Measurements from ENCODE around the gene SEZ6L. TPM values are rescaled to one million over a fixed set of nuclear protein-coding genes. Genes with fewer than 3 reads are reported as not detected.

The SEZ6L gene
- total and polyA plus RNA-seq, 10 of the 15 experiments (the other 5 are each of a cell fraction or from before 2014, with no cell fraction given), result not detected

DNA sequence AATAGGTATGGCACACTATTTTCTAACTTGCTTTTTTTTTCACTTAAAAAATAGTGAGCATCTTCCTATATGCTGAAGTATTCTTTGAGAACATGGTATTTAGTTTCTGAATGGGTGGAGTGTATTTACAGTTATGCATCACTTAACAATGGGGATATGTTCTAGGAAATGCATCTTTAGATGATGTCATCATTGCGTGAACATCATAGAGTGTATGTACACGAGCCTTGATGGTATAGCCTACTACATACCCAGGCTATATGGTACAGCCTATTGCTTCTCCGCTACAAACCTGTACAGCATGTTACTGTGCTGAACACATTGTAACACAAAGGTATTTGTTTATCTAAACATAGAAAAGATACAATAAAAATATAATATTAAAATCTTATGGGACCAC is 135.5 kb downstream of the SEZ6L start (continued):
- TF ChIP-seq, protein P1, sequence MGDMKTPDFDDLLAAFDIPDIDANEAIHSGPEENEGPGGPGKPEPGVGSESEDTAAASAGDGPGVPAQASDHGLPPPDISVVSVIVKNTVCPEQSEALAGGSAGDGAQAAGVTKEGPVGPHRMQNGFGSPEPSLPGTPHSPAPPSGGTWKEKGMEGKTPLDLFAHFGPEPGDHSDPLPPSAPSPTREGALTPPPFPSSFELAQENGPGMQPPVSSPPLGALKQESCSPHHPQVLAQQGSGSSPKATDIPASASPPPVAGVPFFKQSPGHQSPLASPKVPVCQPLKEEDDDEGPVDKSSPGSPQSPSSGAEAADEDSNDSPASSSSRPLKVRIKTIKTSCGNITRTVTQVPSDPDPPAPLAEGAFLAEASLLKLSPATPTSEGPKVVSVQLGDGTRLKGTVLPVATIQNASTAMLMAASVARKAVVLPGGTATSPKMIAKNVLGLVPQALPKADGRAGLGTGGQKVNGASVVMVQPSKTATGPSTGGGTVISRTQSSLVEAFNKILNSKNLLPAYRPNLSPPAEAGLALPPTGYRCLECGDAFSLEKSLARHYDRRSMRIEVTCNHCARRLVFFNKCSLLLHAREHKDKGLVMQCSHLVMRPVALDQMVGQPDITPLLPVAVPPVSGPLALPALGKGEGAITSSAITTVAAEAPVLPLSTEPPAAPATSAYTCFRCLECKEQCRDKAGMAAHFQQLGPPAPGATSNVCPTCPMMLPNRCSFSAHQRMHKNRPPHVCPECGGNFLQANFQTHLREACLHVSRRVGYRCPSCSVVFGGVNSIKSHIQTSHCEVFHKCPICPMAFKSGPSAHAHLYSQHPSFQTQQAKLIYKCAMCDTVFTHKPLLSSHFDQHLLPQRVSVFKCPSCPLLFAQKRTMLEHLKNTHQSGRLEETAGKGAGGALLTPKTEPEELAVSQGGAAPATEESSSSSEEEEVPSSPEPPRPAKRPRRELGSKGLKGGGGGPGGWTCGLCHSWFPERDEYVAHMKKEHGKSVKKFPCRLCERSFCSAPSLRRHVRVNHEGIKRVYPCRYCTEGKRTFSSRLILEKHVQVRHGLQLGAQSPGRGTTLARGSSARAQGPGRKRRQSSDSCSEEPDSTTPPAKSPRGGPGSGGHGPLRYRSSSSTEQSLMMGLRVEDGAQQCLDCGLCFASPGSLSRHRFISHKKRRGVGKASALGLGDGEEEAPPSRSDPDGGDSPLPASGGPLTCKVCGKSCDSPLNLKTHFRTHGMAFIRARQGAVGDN (IDR thresholded peaks at IDR 0.05), result no peak
- TF ChIP-seq SMC3 (IDR thresholded peaks at IDR 0.05; ENCODE audit: borderline replicate concordance, low read length) (no peak), SREBF1 (IDR thresholded peaks at IDR 0.05; ENCODE audit: low read length) (no peak)
- TF ChIP-seq, protein P2, sequence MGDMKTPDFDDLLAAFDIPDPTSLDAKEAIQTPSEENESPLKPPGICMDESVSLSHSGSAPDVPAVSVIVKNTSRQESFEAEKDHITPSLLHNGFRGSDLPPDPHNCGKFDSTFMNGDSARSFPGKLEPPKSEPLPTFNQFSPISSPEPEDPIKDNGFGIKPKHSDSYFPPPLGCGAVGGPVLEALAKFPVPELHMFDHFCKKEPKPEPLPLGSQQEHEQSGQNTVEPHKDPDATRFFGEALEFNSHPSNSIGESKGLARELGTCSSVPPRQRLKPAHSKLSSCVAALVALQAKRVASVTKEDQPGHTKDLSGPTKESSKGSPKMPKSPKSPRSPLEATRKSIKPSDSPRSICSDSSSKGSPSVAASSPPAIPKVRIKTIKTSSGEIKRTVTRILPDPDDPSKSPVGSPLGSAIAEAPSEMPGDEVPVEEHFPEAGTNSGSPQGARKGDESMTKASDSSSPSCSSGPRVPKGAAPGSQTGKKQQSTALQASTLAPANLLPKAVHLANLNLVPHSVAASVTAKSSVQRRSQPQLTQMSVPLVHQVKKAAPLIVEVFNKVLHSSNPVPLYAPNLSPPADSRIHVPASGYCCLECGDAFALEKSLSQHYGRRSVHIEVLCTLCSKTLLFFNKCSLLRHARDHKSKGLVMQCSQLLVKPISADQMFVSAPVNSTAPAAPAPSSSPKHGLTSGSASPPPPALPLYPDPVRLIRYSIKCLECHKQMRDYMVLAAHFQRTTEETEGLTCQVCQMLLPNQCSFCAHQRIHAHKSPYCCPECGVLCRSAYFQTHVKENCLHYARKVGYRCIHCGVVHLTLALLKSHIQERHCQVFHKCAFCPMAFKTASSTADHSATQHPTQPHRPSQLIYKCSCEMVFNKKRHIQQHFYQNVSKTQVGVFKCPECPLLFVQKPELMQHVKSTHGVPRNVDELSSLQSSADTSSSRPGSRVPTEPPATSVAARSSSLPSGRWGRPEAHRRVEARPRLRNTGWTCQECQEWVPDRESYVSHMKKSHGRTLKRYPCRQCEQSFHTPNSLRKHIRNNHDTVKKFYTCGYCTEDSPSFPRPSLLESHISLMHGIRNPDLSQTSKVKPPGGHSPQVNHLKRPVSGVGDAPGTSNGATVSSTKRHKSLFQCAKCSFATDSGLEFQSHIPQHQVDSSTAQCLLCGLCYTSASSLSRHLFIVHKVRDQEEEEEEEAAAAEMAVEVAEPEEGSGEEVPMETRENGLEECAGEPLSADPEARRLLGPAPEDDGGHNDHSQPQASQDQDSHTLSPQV (IDR thresholded peaks at IDR 0.05), result no peak

DNA sequence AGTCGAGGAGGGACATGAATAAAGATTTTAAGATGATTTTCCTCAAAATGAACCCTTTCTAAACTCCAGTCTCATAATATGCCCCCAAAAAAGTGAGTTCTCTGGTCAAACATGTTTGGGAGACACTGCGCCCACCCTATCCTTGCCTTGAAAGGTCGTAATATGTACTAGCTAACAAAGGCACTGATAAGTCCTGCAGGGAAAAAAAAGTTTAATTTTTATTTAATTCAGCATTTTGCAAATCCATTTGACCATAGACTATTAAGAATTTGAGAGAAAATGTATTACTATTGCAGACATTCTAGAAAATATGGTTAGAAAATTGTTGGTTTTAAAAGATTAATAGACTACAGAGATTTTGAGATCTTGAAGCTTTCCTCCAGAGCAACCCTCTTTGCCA is 139.2 kb downstream of the SEZ6L start:
- Histone ChIP-seq H3K36me3 (ENCODE audit: control insufficient read depth in 2 of 2, insufficient read depth in 2 of 2, low read length in 1 of 2) (no peaks in the 10 kb centered on the region), H3K9me3 (replicated peaks; ENCODE audit: control insufficient read depth, insufficient read depth, low read length) (no peaks in the 10 kb centered on the region), H2AFZ (ENCODE audit: control insufficient read depth, low read depth, low read length) (no peak overlapping the region), H3K27ac (ENCODE audit: control insufficient read depth, insufficient read depth) (no peak overlapping the region), H4K20me1 (ENCODE audit: control insufficient read depth, insufficient read depth) (no peaks in the 10 kb centered on the region), H3K27me3 (replicated peaks in 1 of 2; ENCODE audit: control insufficient read depth in 2 of 2, insufficient read depth in 2 of 2, low read length in 1 of 2) (peaks cover 0 to 3% of the 10 kb centered on the region in 2 experiments; a peak in 3 of 4 replicates), H3K4me1 (ENCODE audit: control insufficient read depth, insufficient read depth, low read length) (no peaks in the 10 kb centered on the region), H3K9ac (ENCODE audit: control insufficient read depth, insufficient read depth, low read length) (no peak overlapping the region), H3K79me2 (ENCODE audit: control insufficient read depth, insufficient read depth, low read length) (no peaks in the 10 kb centered on the region), H3K4me3 (no peak overlapping the region), H3K4me2 (ENCODE audit: control insufficient read depth, insufficient read depth) (no peak overlapping the region)
- RAD21 ChIA-PET (ENCODE audit: unreplicated experiment), result no interaction called here
- SMC1A ChIA-PET (ENCODE audit: uncharacterized antibody, unreplicated experiment), result no interaction called here
- CTCF ChIA-PET, result interaction anchor here (0.6 kb wide), 1 partner anchor 454 kb away, joined by 3 read pairs; no protein-coding TSS in a partner anchor
- in situ Hi-C loops (cut with MboI) (no loop called here), intact Hi-C loops (cut with micrococcal nuclease; ENCODE audit: unreplicated experiment) (no loop called here)
- ATAC-seq (no peak), FAIRE-seq (no peak), DNase-seq (ENCODE audit: low read depth, low spot score) (no peak)
- WGBS (ENCODE audit: insufficient coverage, insufficient replicate concordance, low lambda C conversion rate, missing lambda C conversion rate), result 23% methylated on average over 3 of the region's 3 CpGs
- POLR2A ChIA-PET, result no interaction called here
- no TSS peak for BruUV-seq (replicated peaks)
- TF ChIP-seq PAX8 (IDR thresholded peaks at IDR 0.05) (no peak), EED (IDR thresholded peaks at IDR 0.05; ENCODE audit: low read depth) (no peak), SPI1 (IDR thresholded peaks at IDR 0.05; ENCODE audit: borderline replicate concordance, insufficient read depth, low read depth, low read length) (no peak), POLR2A (IDR thresholded peaks at IDR 0.05; ENCODE audit: low read depth, low read length) (no peak), MXI1 (IDR thresholded peaks at IDR 0.05; ENCODE audit: low read depth, low read length) (no peak)
- TF ChIP-seq, protein P3, sequence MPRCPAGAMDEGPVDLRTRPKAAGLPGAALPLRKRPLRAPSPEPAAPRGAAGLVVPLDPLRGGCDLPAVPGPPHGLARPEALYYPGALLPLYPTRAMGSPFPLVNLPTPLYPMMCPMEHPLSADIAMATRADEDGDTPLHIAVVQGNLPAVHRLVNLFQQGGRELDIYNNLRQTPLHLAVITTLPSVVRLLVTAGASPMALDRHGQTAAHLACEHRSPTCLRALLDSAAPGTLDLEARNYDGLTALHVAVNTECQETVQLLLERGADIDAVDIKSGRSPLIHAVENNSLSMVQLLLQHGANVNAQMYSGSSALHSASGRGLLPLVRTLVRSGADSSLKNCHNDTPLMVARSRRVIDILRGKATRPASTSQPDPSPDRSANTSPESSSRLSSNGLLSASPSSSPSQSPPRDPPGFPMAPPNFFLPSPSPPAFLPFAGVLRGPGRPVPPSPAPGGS (IDR thresholded peaks at IDR 0.05; ENCODE audit: borderline replicate concordance, insufficient read depth, low read depth, low read length, poor library complexity, severe bottlenecking), result no peak
- TF ChIP-seq, protein P4, sequence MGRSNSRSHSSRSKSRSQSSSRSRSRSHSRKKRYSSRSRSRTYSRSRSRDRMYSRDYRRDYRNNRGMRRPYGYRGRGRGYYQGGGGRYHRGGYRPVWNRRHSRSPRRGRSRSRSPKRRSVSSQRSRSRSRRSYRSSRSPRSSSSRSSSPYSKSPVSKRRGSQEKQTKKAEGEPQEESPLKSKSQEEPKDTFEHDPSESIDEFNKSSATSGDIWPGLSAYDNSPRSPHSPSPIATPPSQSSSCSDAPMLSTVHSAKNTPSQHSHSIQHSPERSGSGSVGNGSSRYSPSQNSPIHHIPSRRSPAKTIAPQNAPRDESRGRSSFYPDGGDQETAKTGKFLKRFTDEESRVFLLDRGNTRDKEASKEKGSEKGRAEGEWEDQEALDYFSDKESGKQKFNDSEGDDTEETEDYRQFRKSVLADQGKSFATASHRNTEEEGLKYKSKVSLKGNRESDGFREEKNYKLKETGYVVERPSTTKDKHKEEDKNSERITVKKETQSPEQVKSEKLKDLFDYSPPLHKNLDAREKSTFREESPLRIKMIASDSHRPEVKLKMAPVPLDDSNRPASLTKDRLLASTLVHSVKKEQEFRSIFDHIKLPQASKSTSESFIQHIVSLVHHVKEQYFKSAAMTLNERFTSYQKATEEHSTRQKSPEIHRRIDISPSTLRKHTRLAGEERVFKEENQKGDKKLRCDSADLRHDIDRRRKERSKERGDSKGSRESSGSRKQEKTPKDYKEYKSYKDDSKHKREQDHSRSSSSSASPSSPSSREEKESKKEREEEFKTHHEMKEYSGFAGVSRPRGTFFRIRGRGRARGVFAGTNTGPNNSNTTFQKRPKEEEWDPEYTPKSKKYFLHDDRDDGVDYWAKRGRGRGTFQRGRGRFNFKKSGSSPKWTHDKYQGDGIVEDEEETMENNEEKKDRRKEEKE (IDR thresholded peaks at IDR 0.05), result no peak
